GM10266 (cell line): ENCODE data around the gene FZD10.

Experiments used
- DNase-seq: peaks from one replicate; pipeline ENCODE4 v3.0.0; 2012; ENCODE audit errors: extremely low spot score
- CTCF ChIP-seq: IDR thresholded peaks from 2 replicates; pipeline ENCODE4 v1.5.1; 2012; ENCODE audit warnings: mild to moderate bottlenecking, low read depth; ENCODE audit not compliant: control insufficient read depth, insufficient read depth; ENCODE audit errors: missing control alignments

FZD10 gene

GRCh38 chr12:130212384-130212989 is 50.2 kb downstream of the FZD10 start:
- TF ChIP-seq CTCF = no peak
- no peak for DNase-seq

GRCh38 chr12:130213249-130213648 is 51.0 kb downstream of the FZD10 start:
- no peak for DNase-seq
- TF ChIP-seq CTCF = no peak

GRCh38 chr12:130214686-130215395 is 52.6 kb downstream of the FZD10 start:
- no peak for TF ChIP-seq CTCF
- no peak for DNase-seq
